ENCODE data around the gene DEFB118. TPM values are rescaled to one million over a fixed set of nuclear protein-coding genes. Genes with fewer than 3 reads are reported as not detected.

Gene DEFB118
- total RNA-seq, 1 experiment from 2014 or later, result not detected

GRCh38 chr20:31403886-31404285, 35.5 kb downstream of the DEFB118 start:
- H3T11ph ChIP-seq (ENCODE audit: low read length), result no peak overlapping the region
- no peaks in the 10 kb centered on the region for H4K20me1 ChIP-seq (ENCODE audit: control insufficient read depth, insufficient read depth, insufficient read length)
- no peak overlapping the region for H3K27ac ChIP-seq (ENCODE audit: insufficient read length, low read depth, low read length)
- no peak overlapping the region for H2BK5ac ChIP-seq (ENCODE audit: insufficient read length, low read length)
- WGBS (ENCODE audit: extremely low coverage, insufficient read length, low lambda C conversion rate), result no CpG with 5 or more reads among the region's 1 CpG
- no peak for TF ChIP-seq CTCF (conservative IDR thresholded peaks at IDR 0.05)
- Mint-ChIP-seq H3K4me1 (no peaks in the 10 kb centered on the region), H3K9me3 (peaks cover 29 to 33% of the 10 kb centered on the region in 2 experiments), H3K4me3 (no peak overlapping the region), H3K27ac (no peak overlapping the region), H3K27me3 (ENCODE audit: low read depth) (peaks cover 2% of the 10 kb centered on the region; the same call in 1 of the 2 replicates), H3K36me3 (ENCODE audit: insufficient read depth in 1 of 3, low read depth in 3 of 3) (peaks cover 4 to 29% (median 12%) of the 10 kb centered on the region in 3 experiments; a peak in 6 of 7 replicates)
- H2AFZ ChIP-seq (ENCODE audit: low read length), result no peak overlapping the region
- no peak overlapping the region for H2BK20ac ChIP-seq (ENCODE audit: low read depth, low read length, poor library complexity, severe bottlenecking)
- H2BK12ac ChIP-seq (ENCODE audit: insufficient read length, low read depth, low read length), result no peak overlapping the region
- H3K4me2 ChIP-seq (ENCODE audit: insufficient read depth, insufficient read length, low read length), result no peak overlapping the region
- H4K5ac ChIP-seq (ENCODE audit: insufficient read length, low read depth, low read length), result no peak overlapping the region
- H3K18ac ChIP-seq (ENCODE audit: insufficient read length, low read depth, low read length), result no peak overlapping the region
- no peaks in the 10 kb centered on the region for H3K79me1 ChIP-seq (ENCODE audit: insufficient read depth, low read depth, low read length, poor library complexity, severe bottlenecking)
- no peak overlapping the region for H2BK15ac ChIP-seq (ENCODE audit: low read depth, low read length)
- H3K23ac ChIP-seq (ENCODE audit: insufficient read length, low read depth, low read length), result no peak overlapping the region
- H4K8ac ChIP-seq (replicated peaks; ENCODE audit: insufficient read length, low read depth, low read length), result no peak overlapping the region
- H2BK120ac ChIP-seq (ENCODE audit: low read depth, low read length, poor library complexity, severe bottlenecking), result no peak overlapping the region
- H3K4ac ChIP-seq (ENCODE audit: low read depth, low read length), result no peak overlapping the region
- no peaks in the 10 kb centered on the region for H3K4me1 ChIP-seq (ENCODE audit: insufficient read depth, low read length)
- no peak for DNase-seq
- H3K27me3 ChIP-seq (ENCODE audit: insufficient read depth, low read length), result no peaks in the 10 kb centered on the region
- H3K14ac ChIP-seq (ENCODE audit: insufficient read depth, low read length), result no peak overlapping the region
- no peak overlapping the region for H2AK5ac ChIP-seq (ENCODE audit: insufficient read length, low read length)
- H4K91ac ChIP-seq (ENCODE audit: insufficient read length, low read depth, low read length), result no peak overlapping the region
- no peak overlapping the region for H3K9ac ChIP-seq (ENCODE audit: extremely low read depth, insufficient read length, low read length)
- no peaks in the 10 kb centered on the region for H3K23me2 ChIP-seq (ENCODE audit: insufficient read length, low read depth, low read length, poor library complexity, severe bottlenecking)
- no peaks in the 10 kb centered on the region for H3K79me2 ChIP-seq (ENCODE audit: insufficient read depth, low read length)
- no peak overlapping the region for H3K56ac ChIP-seq (ENCODE audit: insufficient read length, low read depth, low read length)
- peaks cover 99% of the 10 kb centered on the region for H3K9me3 ChIP-seq (ENCODE audit: control insufficient read depth, low read depth, low read length)

Data from H9 (cell line).